ENCODE measurements around the gene PRR33.

PRR33 gene

GRCh38 chr11:1838426-1839144, 53.1 kb downstream of the PRR33 start, which contains the start of gene TNNI2:
TSS of gene TNNI2 (plus strand) at chr11:1838981. CDS start at chr11:1839697, 716 bp downstream.
- DNase-seq (ENCODE audit: extremely low read depth, low read depth), result no peak
- no peak for TF ChIP-seq CTCF (IDR thresholded peaks at IDR 0.05; ENCODE audit: low read depth, low read length)

Data from AG09319 (cell line).